ES-I3 (cell line): Measurements from ENCODE around the gene TSEN54.

Source experiments
- H3K36me3 ChIP-seq: 2 replicates; pipeline ENCODE4 v1.6.1; 2013; ENCODE audit warnings: mild to moderate bottlenecking, low read length, control low read depth, moderate library complexity; ENCODE audit not compliant: insufficient read depth
- H3K4me1 ChIP-seq: 2 replicates; pipeline ENCODE4 v1.6.1; 2013; ENCODE audit warnings: mild to moderate bottlenecking, control low read depth, low read length; ENCODE audit not compliant: insufficient read depth
- H3K9ac ChIP-seq: 2 replicates; pipeline ENCODE4 v1.6.1; 2013; ENCODE audit warnings: low read depth, mild to moderate bottlenecking, low read length, moderate library complexity
- H3K9me3 ChIP-seq: 2 replicates; pipeline ENCODE4 v1.6.1; 2013; ENCODE audit warnings: mild to moderate bottlenecking, low read length, moderate library complexity; ENCODE audit not compliant: control insufficient read depth, insufficient read depth

Gene TSEN54

DNA sequence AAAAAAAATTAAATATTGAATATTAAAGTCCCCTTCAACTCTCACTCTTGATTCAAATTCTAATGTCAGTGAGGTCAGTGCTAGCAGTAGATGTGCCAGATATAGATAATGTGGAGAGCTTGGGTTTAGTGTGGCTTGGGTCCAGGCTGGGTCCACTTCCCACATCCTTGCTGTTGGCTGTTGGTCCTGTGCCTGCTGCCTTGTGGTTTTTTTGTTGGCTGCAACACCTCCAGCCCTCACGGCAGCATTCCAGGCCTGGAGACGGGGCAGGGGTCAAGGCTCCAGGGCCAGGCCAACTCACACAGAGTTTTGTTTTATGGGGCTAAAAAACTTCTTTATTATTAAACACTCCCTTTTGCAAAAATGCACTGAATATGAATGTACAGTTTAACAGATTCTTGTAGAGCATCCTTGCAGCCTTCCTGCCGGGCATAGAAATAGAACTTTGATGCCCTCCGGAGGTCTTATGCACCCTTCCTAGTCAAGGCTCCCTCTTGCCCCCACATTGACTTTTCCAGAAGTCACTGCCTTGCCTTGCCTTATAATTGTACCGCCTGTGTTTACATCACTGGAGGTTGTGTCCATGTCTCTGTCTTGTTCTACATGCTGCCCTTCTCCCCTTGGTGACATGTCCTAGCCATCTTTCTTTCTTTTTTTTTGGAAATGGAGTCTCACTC, 45.7 kb downstream of the TSEN54 start:
- Histone ChIP-seq H3K9ac (no peak overlapping the region), H3K9me3 (no peaks in the 10 kb centered on the region), H3K36me3 (peaks cover 3% of the 10 kb centered on the region; the same call in 1 of the 2 replicates)

GRCh38 chr17:75563063-75563758, 46.9 kb downstream of the TSEN54 start:
- H3K4me1 ChIP-seq = peaks cover 4% of the 10 kb centered on the region; the same call in 1 of the 2 replicates
- no peak overlapping the region for H3K9ac ChIP-seq
- H3K9me3 ChIP-seq = no peaks in the 10 kb centered on the region
- peaks cover 3% of the 10 kb centered on the region; the same call in 1 of the 2 replicates for H3K36me3 ChIP-seq

More for the DNA sequence above, 45.7 kb downstream of the TSEN54 start:
- H3K4me1 ChIP-seq = peaks cover 9% of the 10 kb centered on the region; the same call in 1 of the 2 replicates

DNA sequence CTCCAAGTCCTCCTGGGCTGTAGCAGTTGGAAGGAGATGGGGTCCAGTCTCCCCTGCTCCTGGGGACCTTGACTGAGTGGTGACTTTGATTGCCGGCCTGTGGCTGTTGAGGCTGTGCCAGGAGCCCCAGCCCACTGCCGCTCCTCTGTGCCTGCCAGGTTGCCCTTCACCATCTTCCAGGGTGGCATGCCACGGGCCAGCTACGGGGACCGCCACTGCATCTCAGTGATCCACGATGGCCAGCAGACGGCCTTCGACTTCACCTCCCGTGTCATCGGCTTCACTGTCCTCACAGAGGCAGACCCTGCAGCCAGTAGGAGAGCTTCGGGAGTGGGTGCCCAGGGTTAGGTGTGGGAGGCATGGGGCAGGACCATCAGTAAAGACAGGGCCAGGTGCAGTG, 47.9 kb downstream of the TSEN54 start:
- peaks cover 3% of the 10 kb centered on the region; the same call in 1 of the 2 replicates for H3K36me3 ChIP-seq
- H3K9ac ChIP-seq = no peak overlapping the region
- H3K4me1 ChIP-seq = peaks cover 4% of the 10 kb centered on the region; the same call in 1 of the 2 replicates
- H3K9me3 ChIP-seq = no peaks in the 10 kb centered on the region

DNA sequence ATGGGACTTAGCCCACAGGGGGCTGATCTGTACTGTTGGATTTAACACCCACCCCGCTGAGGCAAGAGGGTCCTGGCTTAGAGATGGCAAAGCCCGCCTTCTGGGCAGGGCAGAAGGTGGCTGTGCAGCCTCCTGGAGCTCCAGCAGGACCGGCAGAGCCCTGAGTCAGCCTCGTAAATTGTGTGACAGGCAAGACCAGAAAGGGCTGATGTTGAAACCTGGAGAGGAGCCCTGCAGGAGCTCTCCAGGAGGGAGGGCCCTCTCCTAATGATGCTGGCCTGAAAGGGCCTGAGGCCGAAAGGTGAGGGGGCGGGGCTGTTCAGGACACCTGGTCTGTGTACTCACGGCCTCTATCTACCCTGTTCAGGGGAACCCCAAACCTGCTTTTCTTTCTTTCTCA, 48.7 kb downstream of the TSEN54 start:
- Histone ChIP-seq H3K4me1 (peaks cover 4% of the 10 kb centered on the region; the same call in 1 of the 2 replicates), H3K9me3 (no peaks in the 10 kb centered on the region), H3K36me3 (peaks cover 3% of the 10 kb centered on the region; the same call in 1 of the 2 replicates), H3K9ac (no peak overlapping the region)

GRCh38 chr17:75565618-75566017, 49.3 kb downstream of the TSEN54 start:
- no peak overlapping the region for H3K9ac ChIP-seq
- H3K9me3 ChIP-seq = no peaks in the 10 kb centered on the region
- peaks cover 4% of the 10 kb centered on the region; the same call in 1 of the 2 replicates for H3K4me1 ChIP-seq
- peaks cover 3% of the 10 kb centered on the region; the same call in 1 of the 2 replicates for H3K36me3 ChIP-seq

GRCh38 chr17:75566416-75566815, 50.1 kb downstream of the TSEN54 start:
- Histone ChIP-seq H3K4me1 (peaks cover 4% of the 10 kb centered on the region; the same call in 1 of the 2 replicates), H3K36me3 (peaks cover 3% of the 10 kb centered on the region; the same call in 1 of the 2 replicates), H3K9ac (no peak overlapping the region), H3K9me3 (no peaks in the 10 kb centered on the region)

DNA sequence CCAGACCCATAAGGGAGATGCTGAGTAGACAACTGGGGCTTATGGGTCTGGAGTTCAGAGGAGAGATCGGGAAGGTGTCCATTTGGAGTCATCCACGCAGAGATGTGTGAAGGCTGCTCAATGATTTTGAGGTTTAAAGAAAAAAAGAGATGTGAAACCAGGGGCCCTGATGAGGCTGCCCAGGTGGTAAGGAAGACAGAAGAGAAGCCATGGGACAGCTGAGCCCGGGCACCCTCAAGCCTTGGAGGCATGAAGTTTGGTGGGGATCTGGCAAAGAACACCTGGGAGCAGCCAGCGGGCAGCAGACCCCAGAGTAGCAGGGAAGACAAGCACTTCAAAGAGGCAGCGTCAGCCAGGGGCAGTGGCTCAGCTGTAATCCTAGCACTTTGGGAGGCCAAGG, 50.5 kb downstream of the TSEN54 start:
- no peak overlapping the region for H3K9ac ChIP-seq
- peaks cover 3% of the 10 kb centered on the region; the same call in 1 of the 2 replicates for H3K36me3 ChIP-seq
- H3K4me1 ChIP-seq = peaks cover 4% of the 10 kb centered on the region; the same call in 1 of the 2 replicates
- no peaks in the 10 kb centered on the region for H3K9me3 ChIP-seq

- no peak overlapping the region for H3K9ac ChIP-seq
- peaks cover 3% of the 10 kb centered on the region; the same call in 1 of the 2 replicates for H3K36me3 ChIP-seq
- H3K9me3 ChIP-seq = no peaks in the 10 kb centered on the region
- peaks cover 4% of the 10 kb centered on the region; the same call in 1 of the 2 replicates for H3K4me1 ChIP-seq
These were observed 52.3 kb downstream of the TSEN54 start for GRCh38 chr17:75568412-75569255.

- H3K36me3 ChIP-seq = no peaks in the 10 kb centered on the region
- H3K4me1 ChIP-seq = no peaks in the 10 kb centered on the region; the same call in 1 of the 2 replicates
- no peaks in the 10 kb centered on the region for H3K9me3 ChIP-seq
- no peak overlapping the region for H3K9ac ChIP-seq
These were observed 53.8 kb downstream of the TSEN54 start for GRCh38 chr17:75570034-75570676.

- Histone ChIP-seq H3K36me3 (no peaks in the 10 kb centered on the region), H3K9ac (no peak overlapping the region), H3K9me3 (no peaks in the 10 kb centered on the region)
These were observed 54.4 kb downstream of the TSEN54 start for GRCh38 chr17:75570772-75571171.

DNA sequence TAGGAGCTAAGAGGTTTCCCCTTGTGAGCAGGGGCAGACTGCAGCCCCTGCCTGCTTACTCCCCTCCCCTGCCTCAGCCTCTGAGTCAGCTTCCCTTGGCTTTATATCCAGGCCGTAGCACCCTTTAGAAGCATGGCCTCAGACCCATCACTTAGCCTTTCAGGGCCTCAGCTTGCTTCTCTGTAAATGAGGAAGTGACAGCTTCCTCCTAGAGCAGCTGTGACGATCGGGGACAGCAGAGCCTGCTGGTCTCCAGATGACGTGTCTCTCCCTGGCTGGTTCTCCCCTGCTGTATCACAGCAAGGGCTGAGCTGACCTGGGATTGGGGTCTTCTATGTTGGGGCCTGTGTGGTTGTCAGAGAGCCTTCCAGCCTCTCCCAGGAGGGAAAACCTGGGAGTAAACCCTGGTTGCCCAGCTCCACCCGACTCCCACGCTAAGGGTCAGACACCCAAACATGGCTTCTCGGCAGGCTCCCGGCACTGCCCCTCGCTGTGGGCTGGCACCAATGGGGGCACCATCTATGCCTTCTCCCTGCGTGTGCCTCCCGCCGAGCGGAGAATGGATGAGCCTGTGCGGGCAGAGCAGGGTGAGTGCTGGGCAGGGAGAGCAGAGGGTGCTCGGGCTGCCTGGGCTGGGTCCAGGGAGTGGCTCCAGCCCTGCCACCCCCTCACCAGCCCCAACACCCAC, 55.0 kb downstream of the TSEN54 start:
- Histone ChIP-seq H3K9ac (no peak overlapping the region), H3K36me3 (no peaks in the 10 kb centered on the region), H3K9me3 (no peaks in the 10 kb centered on the region), H3K4me1 (no peaks in the 10 kb centered on the region; the same call in 1 of the 2 replicates)

More at GRCh38 chr17:75570772-75571171, 54.4 kb downstream of the TSEN54 start:
- H3K4me1 ChIP-seq = no peaks in the 10 kb centered on the region; the same call in 1 of the 2 replicates

DNA sequence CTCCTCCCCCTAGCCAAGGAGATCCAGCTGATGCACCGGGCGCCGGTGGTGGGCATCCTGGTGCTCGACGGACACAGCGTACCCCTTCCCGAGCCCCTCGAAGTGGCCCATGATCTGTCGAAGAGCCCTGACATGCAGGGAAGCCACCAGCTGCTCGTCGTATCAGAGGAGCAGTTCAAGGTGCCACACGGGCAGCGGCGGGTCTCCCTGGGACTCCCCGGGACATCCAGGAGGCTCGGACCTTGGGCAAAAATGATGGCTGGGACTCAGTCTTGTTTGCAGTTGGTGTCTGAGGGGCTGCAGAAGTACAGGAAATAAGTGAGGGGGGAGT, 55.5 kb downstream of the TSEN54 start:
- no peaks in the 10 kb centered on the region for H3K36me3 ChIP-seq
- H3K9ac ChIP-seq = no peak overlapping the region
- H3K4me1 ChIP-seq = no peaks in the 10 kb centered on the region; the same call in 1 of the 2 replicates
- H3K9me3 ChIP-seq = no peaks in the 10 kb centered on the region
